ENCODE measurements around the gene HTR2A. TPM values are rescaled to one million over a fixed set of nuclear protein-coding genes. Genes with fewer than 3 reads are reported as not detected.

The HTR2A gene
- total RNA-seq, 1 experiment from 2014 or later: not detected

- CTCF ChIA-PET: no interaction called here
- TF ChIP-seq CTCF (IDR thresholded peaks at IDR 0.05; ENCODE audit: insufficient read depth in 1 of 2, low read depth in 1 of 2, low read length in 1 of 2, severe bottlenecking in 1 of 2, unreplicated experiment in 1 of 2): no peak
- Histone ChIP-seq H3K4me1 (no peaks in the 10 kb centered on the region), H3K4me3 (ENCODE audit: low read depth, low read length) (no peak overlapping the region), H3K9me3 (no peaks in the 10 kb centered on the region), H3K36me3 (ENCODE audit: control insufficient read depth, insufficient read depth, low read length) (no peaks in the 10 kb centered on the region), H3K27me3 (replicated peaks; ENCODE audit: control insufficient read depth, insufficient read depth, low read length) (no peaks in the 10 kb centered on the region; the same call in none of the 2 replicates)
- POLR2A ChIA-PET: no interaction called here
- H3K4me1 Mint-ChIP-seq (ENCODE audit: low read depth, unreplicated experiment): no peaks in the 10 kb centered on the region
- H3K36me3 Mint-ChIP-seq (ENCODE audit: insufficient read depth, unreplicated experiment): no peaks in the 10 kb centered on the region
- peaks cover 25% of the 10 kb centered on the region for H3K27me3 Mint-ChIP-seq (ENCODE audit: insufficient read depth, unreplicated experiment)
- no peak for DNase-seq
- no peak overlapping the region for H3K4me3 Mint-ChIP-seq (ENCODE audit: unreplicated experiment)
- no peak overlapping the region for H3K27ac Mint-ChIP-seq (ENCODE audit: unreplicated experiment)
- no peaks in the 10 kb centered on the region for H3K9me3 Mint-ChIP-seq (ENCODE audit: unreplicated experiment)
- intact Hi-C loops (cut with micrococcal nuclease; ENCODE audit: unreplicated experiment): no loop called here
- no TSS peak for BruUV-seq (replicated peaks)
Measured at GRCh38 chr13:46850214-46850613, 46.6 kb downstream of the HTR2A start.

GRCh38 chr13:46846726-46847125 lies 50.1 kb downstream of the HTR2A start:
- no peak for TF ChIP-seq CTCF (IDR thresholded peaks at IDR 0.05; ENCODE audit: insufficient read depth in 1 of 2, low read depth in 1 of 2, low read length in 1 of 2, severe bottlenecking in 1 of 2, unreplicated experiment in 1 of 2)
- Histone ChIP-seq H3K36me3 (ENCODE audit: control insufficient read depth, insufficient read depth, low read length) (no peaks in the 10 kb centered on the region), H3K4me3 (ENCODE audit: low read depth, low read length) (no peak overlapping the region), H3K9me3 (no peaks in the 10 kb centered on the region), H3K4me1 (no peaks in the 10 kb centered on the region), H3K27me3 (replicated peaks; ENCODE audit: control insufficient read depth, insufficient read depth, low read length) (no peaks in the 10 kb centered on the region; the same call in none of the 2 replicates)
- BruUV-seq (replicated peaks): no TSS peak
- ChIA-PET POLR2A (no interaction called here), CTCF (no interaction called here)
- intact Hi-C loops (cut with micrococcal nuclease; ENCODE audit: unreplicated experiment): loop anchor here (10.0 kb wide), 1 partner anchor 498 kb away; no protein-coding TSS in a partner anchor
- DNase-seq: no peak
- no peaks in the 10 kb centered on the region for H3K9me3 Mint-ChIP-seq (ENCODE audit: unreplicated experiment)
- peaks cover 29% of the 10 kb centered on the region for H3K27me3 Mint-ChIP-seq (ENCODE audit: insufficient read depth, unreplicated experiment)
- no peak overlapping the region for H3K27ac Mint-ChIP-seq (ENCODE audit: unreplicated experiment)
- H3K36me3 Mint-ChIP-seq (ENCODE audit: insufficient read depth, unreplicated experiment): no peaks in the 10 kb centered on the region
- no peak overlapping the region for H3K4me3 Mint-ChIP-seq (ENCODE audit: unreplicated experiment)
- no peaks in the 10 kb centered on the region for H3K4me1 Mint-ChIP-seq (ENCODE audit: low read depth, unreplicated experiment)

- Mint-ChIP-seq H3K27me3 (ENCODE audit: insufficient read depth, unreplicated experiment) (peaks cover 32% of the 10 kb centered on the region), H3K4me3 (ENCODE audit: unreplicated experiment) (no peak overlapping the region), H3K36me3 (ENCODE audit: insufficient read depth, unreplicated experiment) (no peaks in the 10 kb centered on the region), H3K27ac (ENCODE audit: unreplicated experiment) (no peak overlapping the region), H3K9me3 (ENCODE audit: unreplicated experiment) (no peaks in the 10 kb centered on the region), H3K4me1 (ENCODE audit: low read depth, unreplicated experiment) (no peaks in the 10 kb centered on the region)
- Histone ChIP-seq H3K9me3 (no peaks in the 10 kb centered on the region), H3K27me3 (replicated peaks; ENCODE audit: control insufficient read depth, insufficient read depth, low read length) (no peaks in the 10 kb centered on the region; the same call in 1 of the 2 replicates), H3K36me3 (ENCODE audit: control insufficient read depth, insufficient read depth, low read length) (no peaks in the 10 kb centered on the region), H3K4me1 (no peaks in the 10 kb centered on the region), H3K4me3 (ENCODE audit: low read depth, low read length) (no peak overlapping the region)
- ChIA-PET CTCF (no interaction called here), POLR2A (no interaction called here)
- no TSS peak for BruUV-seq (replicated peaks)
- intact Hi-C loops (cut with micrococcal nuclease; ENCODE audit: unreplicated experiment): loop anchor here (10.0 kb wide), 1 partner anchor 500 kb away; no protein-coding TSS in a partner anchor
- DNase-seq: no peak
- no peak for TF ChIP-seq CTCF (IDR thresholded peaks at IDR 0.05; ENCODE audit: insufficient read depth in 1 of 2, low read depth in 1 of 2, low read length in 1 of 2, severe bottlenecking in 1 of 2, unreplicated experiment in 1 of 2)
Measured at GRCh38 chr13:46845146-46845545, 51.7 kb downstream of the HTR2A start.

Data from Caco-2 (cell line).